HG03095 (cell line): ENCODE results near the gene WASF2.
"Not testable (repeated sequence)": the region's sequence is repeated elsewhere in the genome, so short reads cannot be mapped to it uniquely, and the experiment has no call there.

Experiments
- ATAC-seq: cut with Tn5 transposase; IDR thresholded peaks from one replicate; pipeline ENCODE4 v1.9.1; 2021; ENCODE audit warnings: moderate library complexity; ENCODE audit not compliant: unreplicated experiment

Gene WASF2

GRCh38 chr1:27489973-27490741 lies at the start of gene WASF2:
TSS of gene WASF2 (minus strand) at chr1:27490167. CDS start at chr1:27428890, 61,277 bp downstream.
- ATAC-seq: peak; percentile 75

- ATAC-seq: no peak
These were observed 48.8 kb upstream of the WASF2 start for GRCh38 chr1:27538793-27539192.

- not testable (repeated sequence) for ATAC-seq
These were observed 48.3 kb upstream of the WASF2 start for GRCh38 chr1:27538305-27538676.

- ATAC-seq: no peak
These were observed 46.8 kb upstream of the WASF2 start for GRCh38 chr1:27536767-27537166.

GRCh38 chr1:27536010-27536757 lies 46.2 kb upstream of the WASF2 start:
- ATAC-seq: no peak

- no peak for ATAC-seq
These were observed 45.4 kb upstream of the WASF2 start for GRCh38 chr1:27535386-27535785.

GRCh38 chr1:27531959-27532685 lies 42.2 kb upstream of the WASF2 start:
- ATAC-seq: no peak

GRCh38 chr1:27530192-27530591 lies 40.2 kb upstream of the WASF2 start:
- ATAC-seq: no peak

- ATAC-seq: no peak
These were observed 39.7 kb upstream of the WASF2 start for GRCh38 chr1:27529704-27530018.

GRCh38 chr1:27528818-27529703 lies 39.1 kb upstream of the WASF2 start:
- ATAC-seq: no peak

GRCh38 chr1:27527890-27528817 lies 38.2 kb upstream of the WASF2 start:
- no peak for ATAC-seq

- no peak for ATAC-seq
These were observed 37.4 kb upstream of the WASF2 start for GRCh38 chr1:27527223-27527889.

GRCh38 chr1:27526569-27527222 lies 36.7 kb upstream of the WASF2 start:
- ATAC-seq: no peak

- no peak for ATAC-seq
These were observed 35.6 kb upstream of the WASF2 start for GRCh38 chr1:27525296-27526272.

- no peak for ATAC-seq
These were observed 33.5 kb upstream of the WASF2 start for GRCh38 chr1:27523337-27524020.

GRCh38 chr1:27522432-27523336 lies 32.7 kb upstream of the WASF2 start:
- no peak for ATAC-seq
